GM19328 (cell line): ENCODE measurements around the gene CDH13.

Experiments
- ATAC-seq: cut with Tn5 transposase; IDR thresholded peaks from one replicate; pipeline ENCODE4 v1.9.1; 2021; ENCODE audit warnings: mild to moderate bottlenecking, moderate library complexity; ENCODE audit not compliant: unreplicated experiment

CDH13 gene

DNA sequence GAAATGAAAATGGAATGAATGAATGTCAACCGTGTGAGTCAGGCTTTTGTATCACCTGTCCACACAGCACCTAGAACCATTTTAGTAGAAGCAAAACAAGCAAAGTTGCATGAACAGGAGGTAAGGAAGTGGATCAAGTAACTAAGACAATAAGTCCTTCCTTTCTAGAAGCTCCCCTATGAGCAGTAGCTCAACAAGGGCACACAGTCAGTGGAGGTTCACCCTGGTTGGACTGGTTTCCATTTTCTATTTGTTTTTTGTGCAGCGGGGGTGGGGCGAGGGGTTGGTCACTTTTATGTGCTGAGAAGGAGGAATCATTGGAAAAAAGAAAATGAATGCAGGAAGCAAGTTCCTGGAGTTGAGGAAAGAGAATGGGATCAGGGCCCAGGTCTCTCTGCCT is 1177.0 kb downstream of the CDH13 start:
- ATAC-seq: no peak

DNA sequence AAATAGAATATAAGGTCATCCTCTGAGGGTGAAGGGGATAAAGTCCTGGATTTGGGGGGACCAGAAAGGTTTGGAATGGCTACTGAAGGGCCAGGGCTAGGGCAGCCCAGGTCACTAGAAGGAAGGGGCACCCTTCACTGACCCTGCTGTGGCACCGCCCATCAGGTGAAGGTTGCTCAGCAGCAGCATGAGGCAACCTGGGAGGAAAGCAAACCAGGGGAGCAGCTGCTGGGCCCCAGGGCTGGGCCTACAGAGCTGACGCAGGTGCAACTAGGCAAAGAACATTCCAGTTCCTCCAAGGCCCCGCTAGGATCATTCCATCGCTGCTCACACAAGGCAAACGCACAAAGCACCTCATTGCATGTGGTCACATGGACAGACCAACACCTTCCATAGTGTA is 1177.6 kb downstream of the CDH13 start:
- no peak for ATAC-seq

DNA sequence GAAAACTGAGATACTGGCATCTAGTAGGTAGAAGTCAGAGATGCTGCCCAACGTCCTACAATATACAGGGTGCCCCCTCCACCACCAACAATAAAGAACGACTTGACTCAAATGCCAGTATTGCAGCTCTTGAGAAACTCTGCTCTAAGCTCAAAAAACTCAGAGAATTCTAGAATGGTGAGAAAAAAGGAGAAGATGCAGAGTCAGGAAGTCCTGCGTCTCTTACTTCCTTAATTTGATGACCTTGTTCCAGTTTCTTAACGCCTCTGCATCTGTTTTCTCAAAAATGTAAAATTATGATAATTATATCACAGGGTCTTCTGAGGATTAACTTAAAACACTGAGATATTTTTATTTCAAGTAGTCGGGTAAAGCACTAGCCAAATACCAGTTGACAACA is 1179.3 kb downstream of the CDH13 start:
- no peak for ATAC-seq

DNA sequence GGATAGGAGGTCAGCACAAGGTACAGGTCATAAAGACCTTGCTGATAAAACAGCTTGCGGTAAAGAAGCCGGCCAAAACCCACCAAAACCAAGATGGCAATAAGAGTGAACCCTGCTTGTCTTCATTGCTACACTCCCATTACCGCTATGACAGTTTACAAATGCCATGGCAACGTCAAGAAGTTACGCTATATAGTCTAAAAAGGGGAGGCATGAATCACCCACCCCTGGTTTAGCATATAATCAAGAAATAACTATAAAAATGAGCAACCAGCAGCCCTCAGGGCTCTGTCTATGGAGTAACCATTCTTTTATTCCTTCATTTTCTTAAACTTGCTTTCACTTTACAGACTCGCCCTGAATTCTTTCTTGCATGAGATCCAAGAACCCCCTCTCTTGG is 1180.0 kb downstream of the CDH13 start:
- ATAC-seq: no peak

- ATAC-seq: no peak
These were observed 1180.5 kb downstream of the CDH13 start for GRCh38 chr16:83807327-83807709.

DNA sequence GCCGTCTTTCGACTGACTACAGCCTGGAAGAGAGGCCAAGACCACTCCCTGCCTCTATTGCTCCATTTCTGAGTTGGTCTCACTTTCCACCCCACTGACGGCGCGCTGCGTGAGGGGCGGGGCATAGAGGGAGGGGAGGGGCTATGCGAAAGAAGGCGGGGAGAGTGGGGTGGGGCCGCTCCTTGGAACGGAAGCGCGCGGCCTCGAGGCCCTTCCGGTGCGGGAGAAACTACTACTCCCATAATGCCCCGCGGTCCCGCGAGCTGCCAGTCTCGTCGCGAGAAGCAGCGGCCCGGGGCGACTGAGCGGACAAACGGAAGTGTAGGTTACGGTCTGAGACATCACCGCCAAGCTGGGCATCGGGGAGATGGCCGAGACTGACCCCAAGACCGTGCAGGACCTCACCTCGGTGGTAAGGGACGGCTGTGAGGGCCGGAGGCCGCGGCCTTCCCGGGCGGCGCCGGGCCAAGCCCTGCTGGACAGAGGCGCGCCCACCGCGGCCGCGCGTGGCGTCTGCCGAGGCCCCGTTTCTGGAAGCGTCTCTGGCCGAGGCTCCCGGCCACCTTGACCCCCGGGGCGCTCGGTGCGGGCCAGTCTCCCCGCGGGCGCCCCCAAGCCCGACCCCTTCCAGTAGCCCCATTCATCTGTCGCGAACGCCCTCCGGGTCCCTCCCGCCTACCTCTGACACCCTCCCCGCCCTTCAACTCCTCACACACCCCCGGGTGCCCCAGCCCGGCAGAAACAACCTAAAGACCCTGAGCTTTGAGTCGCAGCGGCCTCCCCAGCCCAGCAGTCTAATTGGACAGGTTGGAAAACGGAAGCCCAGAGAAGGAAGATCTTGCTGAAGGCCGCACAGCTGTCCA is 1181.2 kb downstream of the CDH13 start, which contains the start of gene HSBP1:
TSS of gene HSBP1 (plus strand) at position 269 of the 863 bp plus-strand sequence. CDS start at position 368, 99 bp downstream.
- peak; percentile 95 for ATAC-seq

DNA sequence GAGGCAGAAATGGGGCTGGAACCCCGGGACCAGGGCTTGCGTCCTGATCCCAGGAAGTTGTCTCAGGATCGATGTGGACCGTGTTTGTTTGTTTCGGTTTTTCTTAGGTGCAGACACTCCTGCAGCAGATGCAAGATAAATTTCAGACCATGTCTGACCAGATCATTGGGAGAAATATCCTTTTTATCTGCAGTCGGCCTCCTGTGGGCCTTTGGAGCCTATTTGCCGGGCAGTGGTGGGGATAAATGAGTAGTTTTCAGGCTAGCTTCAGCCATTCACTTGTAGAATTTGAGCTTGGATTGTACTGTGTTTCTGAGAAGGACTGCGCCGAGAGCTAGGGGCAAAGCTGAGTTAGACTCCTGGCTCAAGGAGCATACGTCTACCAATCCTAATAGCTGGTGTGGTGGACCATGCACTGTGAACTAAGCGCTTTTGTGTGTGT is 1181.8 kb downstream of the CDH13 start:
- no peak for ATAC-seq

DNA sequence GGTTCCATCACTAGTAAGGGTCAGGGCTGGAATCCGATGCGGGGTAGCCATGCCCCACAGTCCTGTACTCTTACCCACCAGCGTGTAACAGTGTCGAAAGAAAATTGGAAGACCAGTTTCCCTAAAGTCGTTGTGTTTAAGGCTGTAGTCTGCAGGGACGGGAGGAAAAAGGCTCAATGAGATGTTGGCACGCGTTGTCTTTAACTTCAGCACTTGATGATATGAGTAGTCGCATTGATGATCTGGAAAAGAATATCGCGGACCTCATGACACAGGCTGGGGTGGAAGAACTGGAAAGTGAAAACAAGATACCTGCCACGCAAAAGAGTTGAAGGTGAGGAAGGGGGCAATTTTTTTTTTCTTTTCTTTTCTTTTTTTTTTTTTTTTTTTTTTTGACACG is 1182.3 kb downstream of the CDH13 start:
- ATAC-seq: no peak

DNA sequence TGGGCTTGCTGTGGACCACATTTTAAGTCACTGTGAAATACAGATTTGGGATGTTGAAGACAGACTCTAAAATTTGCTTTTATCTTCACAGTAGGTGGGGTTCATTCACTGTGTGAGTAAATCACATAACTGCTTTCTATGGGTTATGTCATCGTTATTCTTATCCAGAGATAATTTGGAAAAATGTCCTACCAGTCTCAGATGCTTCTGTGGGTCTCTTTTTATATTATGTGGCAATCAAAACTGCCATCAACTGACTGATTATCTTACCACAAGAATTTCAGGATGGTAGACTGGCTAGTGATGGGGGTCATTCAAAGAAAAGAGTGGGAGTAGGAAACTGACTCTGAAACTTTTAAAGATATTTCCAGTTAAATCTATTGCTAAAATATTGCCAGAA is 1184.1 kb downstream of the CDH13 start:
- no peak for ATAC-seq

DNA sequence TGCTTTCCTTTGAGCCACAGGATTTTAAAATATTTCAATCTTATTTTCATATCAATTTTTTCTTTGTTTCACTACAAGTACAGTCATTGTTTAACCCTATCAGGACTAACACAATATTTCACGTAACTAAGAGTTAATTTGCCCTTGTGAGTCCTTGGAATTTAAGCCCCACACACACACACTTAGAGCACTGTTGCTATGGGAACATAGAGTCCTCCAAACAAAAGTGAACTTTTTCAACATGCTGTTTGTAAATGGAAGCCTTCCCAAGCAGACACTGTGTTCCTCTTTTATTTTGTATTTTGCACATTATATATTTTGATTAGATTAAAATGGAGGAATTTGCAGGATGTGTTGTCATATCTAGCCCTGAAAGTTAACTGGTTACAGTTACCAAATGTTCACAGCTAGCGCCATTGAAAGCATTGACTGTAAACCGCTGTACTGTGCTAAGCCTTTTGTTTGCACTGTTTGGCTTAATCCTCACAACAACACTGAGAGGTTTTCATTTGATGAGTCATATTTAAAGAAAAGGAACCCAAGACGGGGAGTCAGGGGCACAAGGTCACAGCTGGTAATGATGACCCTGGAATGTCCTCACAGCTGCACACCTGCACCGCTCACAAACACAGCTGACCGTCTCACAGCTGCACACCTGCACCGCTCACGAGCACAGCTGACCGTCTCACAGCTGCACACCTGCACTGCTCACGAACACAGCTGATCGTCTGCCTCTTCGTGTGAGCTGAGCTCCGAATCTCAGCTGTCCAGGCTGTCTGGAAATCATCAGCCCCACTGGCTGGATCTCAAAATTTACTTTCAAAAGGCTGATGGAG is 1187.3 kb downstream of the CDH13 start:
- ATAC-seq: no peak

GRCh38 chr16:83814659-83814985 is 1187.9 kb downstream of the CDH13 start:
- no peak for ATAC-seq

DNA sequence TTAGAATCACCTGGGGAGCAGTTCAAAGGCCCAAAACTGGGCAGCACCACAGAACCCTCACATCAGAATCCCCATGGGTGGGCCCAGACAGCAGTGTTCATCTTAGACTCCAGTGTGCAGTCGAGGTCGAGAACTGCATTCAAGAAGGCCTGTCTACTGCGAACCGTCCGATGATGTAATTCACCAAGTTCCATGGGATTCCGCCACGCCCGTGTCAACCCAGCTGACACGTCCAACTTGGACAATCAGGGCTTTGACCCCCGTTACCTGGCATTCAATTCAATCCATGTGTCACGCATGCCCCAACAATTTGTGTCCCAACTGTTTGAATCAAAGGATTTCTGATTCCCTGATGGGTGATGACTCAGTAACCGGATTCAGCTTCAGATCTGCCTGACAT is 1190.3 kb downstream of the CDH13 start:
- no peak for ATAC-seq

- no peak for ATAC-seq
These were observed 1191.5 kb downstream of the CDH13 start for GRCh38 chr16:83818276-83818675.

DNA sequence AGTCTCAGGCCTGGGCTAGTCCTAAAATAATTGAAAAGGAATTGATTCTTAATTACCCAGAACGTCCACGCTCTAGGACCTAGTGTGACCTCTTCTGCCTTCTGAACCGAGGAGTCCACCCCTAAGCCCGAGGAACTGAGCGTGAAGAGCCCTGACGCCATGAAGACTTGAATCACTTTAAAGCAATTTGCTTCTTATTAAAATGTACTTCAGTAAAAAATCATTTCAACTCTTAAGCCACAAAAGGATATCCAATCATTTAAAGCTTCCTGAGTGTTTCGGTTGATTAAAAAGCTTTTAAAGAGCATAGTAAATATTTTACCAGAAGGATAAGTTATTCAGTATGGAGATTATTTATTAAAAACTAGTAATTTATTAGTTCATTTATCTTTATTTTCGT is 1192.6 kb downstream of the CDH13 start:
- ATAC-seq: no peak

GRCh38 chr16:83826146-83826913 is 1199.6 kb downstream of the CDH13 start:
- ATAC-seq: peak; percentile 60

- ATAC-seq: no peak
These were observed 1203.5 kb downstream of the CDH13 start for GRCh38 chr16:83830091-83830768.

GRCh38 chr16:83830769-83831455 is 1204.1 kb downstream of the CDH13 start:
- ATAC-seq: no peak

DNA sequence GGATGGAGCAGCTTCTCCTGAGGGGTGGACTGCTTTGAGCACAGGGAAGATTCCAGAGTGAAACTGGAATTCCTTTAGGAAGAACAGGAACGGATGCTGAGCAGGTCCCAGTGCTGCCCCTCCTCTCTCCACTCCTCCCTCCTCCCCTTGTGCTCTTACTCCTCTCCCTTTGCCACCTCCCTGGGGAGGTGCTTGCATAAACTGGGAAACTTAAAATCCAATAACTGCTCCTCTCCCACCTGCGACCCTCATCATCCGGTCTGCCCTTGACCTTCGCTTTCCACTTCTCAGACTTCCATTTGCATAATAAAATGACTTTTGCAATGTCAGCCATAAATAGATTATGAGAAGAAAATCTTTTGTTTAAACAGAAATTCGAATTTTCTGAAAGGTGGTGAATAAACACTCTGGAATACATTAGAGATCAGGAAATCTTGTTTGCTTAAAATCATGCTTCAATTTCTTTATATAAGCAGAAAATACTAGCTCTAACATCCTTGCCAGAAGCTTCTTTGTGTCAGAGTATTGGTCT is 1204.8 kb downstream of the CDH13 start:
- ATAC-seq: no peak

- no peak for ATAC-seq
These were observed 1207.2 kb downstream of the CDH13 start for GRCh38 chr16:83833921-83834320.
